ENCODE measurements around the gene SWT1.

DNA sequence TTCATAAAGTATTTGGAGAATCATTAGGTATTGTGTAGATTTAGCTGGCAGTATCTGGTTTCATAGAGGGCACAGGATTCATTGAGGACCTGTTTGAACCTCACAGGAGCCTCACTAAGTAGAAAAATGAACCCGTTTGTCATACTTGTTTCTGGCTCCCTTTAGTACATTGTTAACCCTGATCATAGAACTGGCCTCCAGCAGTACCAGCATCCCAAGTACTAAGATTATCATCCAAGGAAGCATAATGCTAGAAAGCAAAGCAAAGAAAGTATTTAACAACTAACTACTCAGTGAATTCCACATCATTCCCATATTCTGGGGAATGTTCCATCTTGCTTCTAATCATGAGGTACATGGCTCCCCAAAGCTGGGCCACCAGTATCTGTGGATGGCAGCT is 105.2 kb downstream of the SWT1 start:
- TF ChIP-seq, protein P1, sequence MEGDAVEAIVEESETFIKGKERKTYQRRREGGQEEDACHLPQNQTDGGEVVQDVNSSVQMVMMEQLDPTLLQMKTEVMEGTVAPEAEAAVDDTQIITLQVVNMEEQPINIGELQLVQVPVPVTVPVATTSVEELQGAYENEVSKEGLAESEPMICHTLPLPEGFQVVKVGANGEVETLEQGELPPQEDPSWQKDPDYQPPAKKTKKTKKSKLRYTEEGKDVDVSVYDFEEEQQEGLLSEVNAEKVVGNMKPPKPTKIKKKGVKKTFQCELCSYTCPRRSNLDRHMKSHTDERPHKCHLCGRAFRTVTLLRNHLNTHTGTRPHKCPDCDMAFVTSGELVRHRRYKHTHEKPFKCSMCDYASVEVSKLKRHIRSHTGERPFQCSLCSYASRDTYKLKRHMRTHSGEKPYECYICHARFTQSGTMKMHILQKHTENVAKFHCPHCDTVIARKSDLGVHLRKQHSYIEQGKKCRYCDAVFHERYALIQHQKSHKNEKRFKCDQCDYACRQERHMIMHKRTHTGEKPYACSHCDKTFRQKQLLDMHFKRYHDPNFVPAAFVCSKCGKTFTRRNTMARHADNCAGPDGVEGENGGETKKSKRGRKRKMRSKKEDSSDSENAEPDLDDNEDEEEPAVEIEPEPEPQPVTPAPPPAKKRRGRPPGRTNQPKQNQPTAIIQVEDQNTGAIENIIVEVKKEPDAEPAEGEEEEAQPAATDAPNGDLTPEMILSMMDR (conservative IDR thresholded peaks at IDR 0.05; ENCODE audit: low read depth, low read length): no peak
- TF ChIP-seq POLR2A (IDR thresholded peaks at IDR 0.05; ENCODE audit: low read depth, low read length) (no peak), BHLHE40 (IDR thresholded peaks at IDR 0.05; ENCODE audit: low read depth, low read length) (no peak), CHD1 (IDR thresholded peaks at IDR 0.05; ENCODE audit: low read depth, low read length) (no peak), RAD21 (IDR thresholded peaks at IDR 0.05; ENCODE audit: low read length) (no peak), MAFK (IDR thresholded peaks at IDR 0.05; ENCODE audit: low read depth, low read length) (no peak)
- TF ChIP-seq, protein P2, sequence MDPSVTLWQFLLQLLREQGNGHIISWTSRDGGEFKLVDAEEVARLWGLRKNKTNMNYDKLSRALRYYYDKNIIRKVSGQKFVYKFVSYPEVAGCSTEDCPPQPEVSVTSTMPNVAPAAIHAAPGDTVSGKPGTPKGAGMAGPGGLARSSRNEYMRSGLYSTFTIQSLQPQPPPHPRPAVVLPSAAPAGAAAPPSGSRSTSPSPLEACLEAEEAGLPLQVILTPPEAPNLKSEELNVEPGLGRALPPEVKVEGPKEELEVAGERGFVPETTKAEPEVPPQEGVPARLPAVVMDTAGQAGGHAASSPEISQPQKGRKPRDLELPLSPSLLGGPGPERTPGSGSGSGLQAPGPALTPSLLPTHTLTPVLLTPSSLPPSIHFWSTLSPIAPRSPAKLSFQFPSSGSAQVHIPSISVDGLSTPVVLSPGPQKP (IDR thresholded peaks at IDR 0.05; ENCODE audit: borderline replicate concordance, low read depth, low read length): no peak
- TF ChIP-seq, protein P3, sequence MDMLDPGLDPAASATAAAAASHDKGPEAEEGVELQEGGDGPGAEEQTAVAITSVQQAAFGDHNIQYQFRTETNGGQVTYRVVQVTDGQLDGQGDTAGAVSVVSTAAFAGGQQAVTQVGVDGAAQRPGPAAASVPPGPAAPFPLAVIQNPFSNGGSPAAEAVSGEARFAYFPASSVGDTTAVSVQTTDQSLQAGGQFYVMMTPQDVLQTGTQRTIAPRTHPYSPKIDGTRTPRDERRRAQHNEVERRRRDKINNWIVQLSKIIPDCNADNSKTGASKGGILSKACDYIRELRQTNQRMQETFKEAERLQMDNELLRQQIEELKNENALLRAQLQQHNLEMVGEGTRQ (IDR thresholded peaks at IDR 0.05; ENCODE audit: low read depth, low read length): no peak

Data from IMR-90 (cell line).